CD14-positive monocyte (primary cell): ENCODE measurements around the gene CMSS1. TPM values are rescaled to one million over a fixed set of nuclear protein-coding genes. Genes with fewer than 3 reads are reported as not detected.
A peak's percentile ranks its signal among the peaks of the same experiment; 100 is the strongest.

ENCODE experiments used
- DNase-seq, 3 donors: peaks; one replicate each; pipeline ENCODE4 v3.0.0-alpha.2; 2011 to 2022
- H2AFZ ChIP-seq: 2 replicates; pipeline ENCODE4 v1.6.0; 2012; ENCODE audit warnings: mild to moderate bottlenecking, low read depth, low read length, inconsistent platforms; ENCODE audit not compliant: insufficient read depth, poor library complexity, severe bottlenecking
- H3K27ac ChIP-seq, 2 donors: 1 replicate in 1 of 2; 2 replicates in 1 of 2; pipeline ENCODE4 v1.5.1; 2012 to 2013; ENCODE audit warnings: low read length in 2 of 2, control low read depth in 1 of 2, inconsistent platforms in 1 of 2, low read depth in 1 of 2, mild to moderate bottlenecking in 1 of 2
- H3K27me3 ChIP-seq, 2 donors: one replicate each; pipeline versions ENCODE4 v1.6.0 to v1.6.1; 2011 to 2013; ENCODE audit warnings: low read length in 2 of 2; ENCODE audit not compliant: control insufficient read depth in 2 of 2, insufficient read depth in 2 of 2
- H3K36me3 ChIP-seq, 2 donors: replicated peaks in 1 of 2; 1 replicate in 1 of 2; 2 replicates in 1 of 2; pipeline versions ENCODE4 v1.5.1 to v1.6.1; 2012 to 2013; ENCODE audit warnings: low read length in 2 of 2, control low read depth in 1 of 2, inconsistent platforms in 1 of 2, mild to moderate bottlenecking in 1 of 2; ENCODE audit not compliant: insufficient read depth in 2 of 2, control insufficient read depth in 1 of 2
- H3K4me1 ChIP-seq, 2 donors: 1 replicate in 1 of 2; 2 replicates in 1 of 2; pipeline versions ENCODE4 v1.5.1 to v1.6.1; 2012 to 2013; ENCODE audit warnings: low read length in 2 of 2, control low read depth in 1 of 2, inconsistent platforms in 1 of 2, mild to moderate bottlenecking in 1 of 2, moderate library complexity in 1 of 2; ENCODE audit not compliant: insufficient read depth in 2 of 2, control insufficient read depth in 1 of 2
- H3K4me2 ChIP-seq: replicated peaks from 2 replicates; pipeline ENCODE3; 2012; ENCODE audit warnings: low read length, moderate library complexity, mild to moderate bottlenecking; ENCODE audit not compliant: poor library complexity, severe bottlenecking; ENCODE audit errors: extremely low read depth
- H3K4me3 ChIP-seq, 3 experiments: fragments of 200-600 bp in 1 of 3; sonication (generic) in 1 of 3; replicated peaks in 1 of 3; 1 replicate in 2 of 3; 2 replicates in 1 of 3; pipeline ENCODE4 v1.5.1; 2011 to 2013; ENCODE audit warnings: low read length in 3 of 3, mild to moderate bottlenecking in 3 of 3, control low read depth in 2 of 3, low read depth in 2 of 3, inconsistent platforms in 1 of 3, moderate library complexity in 1 of 3
- H3K79me2 ChIP-seq: 2 replicates; pipeline ENCODE4 v1.6.0; 2012; ENCODE audit warnings: mild to moderate bottlenecking, control low read depth, inconsistent platforms, low read length, moderate library complexity; ENCODE audit not compliant: insufficient read depth
- H3K9ac ChIP-seq: 2 replicates; pipeline ENCODE4 v1.6.0; 2017; ENCODE audit warnings: low read length, mild to moderate bottlenecking; ENCODE audit not compliant: insufficient read depth, poor library complexity, severe bottlenecking
- H3K9me3 ChIP-seq, 2 donors: replicated peaks in 1 of 2; 1 replicate in 1 of 2; 2 replicates in 1 of 2; pipeline versions ENCODE4 v1.5.1 to v1.6.1; 2012 to 2013; ENCODE audit warnings: low read length in 2 of 2, control low read depth in 1 of 2; ENCODE audit not compliant: control insufficient read depth in 1 of 2, insufficient read depth in 1 of 2
- H4K20me1 ChIP-seq: 2 replicates; pipeline ENCODE4 v1.6.0; 2012; ENCODE audit warnings: mild to moderate bottlenecking, low read length, control low read depth, moderate library complexity; ENCODE audit not compliant: insufficient read depth
- H3K27ac Mint-ChIP-seq, 7 donors: one replicate each; pipeline ENCODE4 v1.8.0; 2020; ENCODE audit warnings: mild to moderate bottlenecking in 7 of 7, mixed read lengths in 7 of 7, moderate library complexity in 6 of 7, inconsistent platforms in 2 of 7
- H3K27me3 Mint-ChIP-seq, 3 donors: one replicate each; pipeline ENCODE4 v1.8.0; 2021 to 2022; ENCODE audit warnings: low read depth in 3 of 3, mild to moderate bottlenecking in 3 of 3, mixed read lengths in 3 of 3, moderate library complexity in 3 of 3, inconsistent platforms in 1 of 3
- H3K36me3 Mint-ChIP-seq, 2 donors: one replicate each; pipeline ENCODE4 v1.8.0; 2020; ENCODE audit warnings: mixed read lengths in 2 of 2, inconsistent platforms in 1 of 2, mild to moderate bottlenecking in 1 of 2
- H3K4me1 Mint-ChIP-seq: one replicate; pipeline ENCODE4 v1.8.0; 2020; ENCODE audit warnings: mild to moderate bottlenecking, mixed read lengths
- H3K4me3 Mint-ChIP-seq, 2 donors: one replicate each; pipeline ENCODE4 v1.8.0; 2020; ENCODE audit warnings: mild to moderate bottlenecking in 2 of 2, mixed read lengths in 2 of 2, moderate library complexity in 1 of 2
- H3K9me3 Mint-ChIP-seq, 7 donors: one replicate each; pipeline ENCODE4 v1.8.0; 2020 to 2022; ENCODE audit warnings: mixed read lengths in 7 of 7, mild to moderate bottlenecking in 6 of 7, moderate library complexity in 6 of 7, inconsistent platforms in 2 of 7
- WGBS: methylation state at CpG from one replicate; pipeline ENCODE4 v1.1.5; 2013; ENCODE audit warnings: missing lambda C conversion rate; ENCODE audit not compliant: insufficient coverage; 5-methylcytosine and 5-hydroxymethylcytosine counted together
- intact Hi-C, 2 donors: fragments of 100-400 bp; cut with micrococcal nuclease; formaldehyde crosslinking; loops; one replicate each; pipeline versions ENCODE4 v1.15.0 to v1.15.1; 2023
- polyA plus RNA-seq, 3 donors: library from polyadenylated mRNA; depleted of rRNA in 1 of 3; unstranded in 2 of 3; stranded (reverse) in 1 of 3; fragments of 300-500 nt in 2 of 3; fragments of >200 nt in 1 of 3; fragmentation: Illumina TruSeq in 2 of 3; gene quantifications; 1 replicate in 2 of 3; 2 replicates in 1 of 3; pipeline ENCODE4 v1.2.3, GENCODE V29; 2012 to 2021
- TF ChIP-seq, protein P1 (sequence below): fragments of 200-600 bp; IDR thresholded peaks from one replicate; pipeline ENCODE4 v1.8.0; 2022; ENCODE audit warnings: antibody characterized with exemption, mild to moderate bottlenecking

The CMSS1 gene
- polyA plus RNA-seq, 3 donors: 1.1 to 3.6 (median 2.2) TPM

DNA sequence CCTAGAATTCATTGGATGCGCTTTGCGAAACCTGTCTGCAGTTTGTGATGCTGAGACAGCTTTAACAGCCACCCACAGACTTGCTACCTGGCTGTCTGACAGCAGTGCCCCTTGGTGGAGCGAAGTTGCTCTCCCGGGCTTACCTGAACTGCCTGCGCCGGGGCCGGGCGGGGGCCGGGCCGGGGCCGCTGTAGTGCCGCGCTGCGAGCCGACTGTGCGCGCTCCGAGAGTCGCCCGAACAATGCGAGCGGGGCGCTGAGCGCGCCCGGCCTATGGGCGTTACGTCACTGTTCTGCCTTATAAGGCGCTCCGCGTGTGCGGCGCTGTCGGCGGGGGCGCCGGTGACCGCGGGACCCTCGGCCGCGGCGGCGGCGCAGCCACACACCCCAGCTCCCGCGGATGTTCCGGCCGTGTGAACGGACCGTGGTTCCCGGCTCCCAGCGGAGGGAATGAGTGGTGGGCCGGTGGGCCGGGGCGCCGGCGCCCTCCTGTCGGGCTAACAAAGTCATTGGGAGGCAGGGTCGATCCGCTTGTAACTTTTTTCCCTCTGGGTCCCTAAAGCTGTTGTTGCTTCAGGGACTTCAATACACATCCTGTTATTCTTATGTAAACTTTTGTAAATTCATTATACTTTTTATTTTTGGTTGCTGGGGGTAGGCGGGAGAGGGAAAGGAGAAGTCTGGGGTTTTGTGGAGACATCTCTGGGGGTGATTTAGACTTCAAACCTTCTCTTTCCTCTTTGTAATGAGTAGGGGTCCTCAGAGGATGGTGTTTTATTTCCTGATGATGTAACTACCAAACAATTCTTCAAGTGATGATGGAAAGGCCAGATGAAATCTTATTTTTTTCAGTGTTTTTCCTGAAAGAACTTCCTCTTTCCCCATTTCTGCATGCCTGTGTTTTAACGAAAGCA, 58.5 kb downstream of the CMSS1 start:
- Mint-ChIP-seq H3K27me3 (peaks cover 0 to 6% (median 2%) of the 10 kb centered on the region in 3 donors), H3K4me1 (peaks cover 11% of the 10 kb centered on the region), H3K9me3 (no peaks in the 10 kb centered on the region), H3K4me3 (peak overlapping the region; percentile 80 to 88), H3K27ac (peak overlapping the region; percentile 77 to 95 (median 88)), H3K36me3 (no peaks in the 10 kb centered on the region)
- Histone ChIP-seq H3K4me2 (peak overlapping the region; percentile 71), H3K27ac (peak overlapping the region; percentile 54 to 81), H3K4me1 (peaks cover 0 to 6% of the 10 kb centered on the region in 2 donors), H3K9ac (peak overlapping the region; percentile 82), H2AFZ (peak overlapping the region; percentile 85), H3K27me3 (peaks cover 0 to 2% of the 10 kb centered on the region in 2 donors), H3K4me3 (peak overlapping the region; percentile 71 to 81 (median 77)), H3K79me2 (no peaks in the 10 kb centered on the region), H4K20me1 (no peaks in the 10 kb centered on the region), H3K36me3 (no peaks in the 10 kb centered on the region), H3K9me3 (no peaks in the 10 kb centered on the region)
- peak; percentile 69 to 81 (median 75) for DNase-seq
- intact Hi-C loops: no loop called here
- TF ChIP-seq, protein P1, sequence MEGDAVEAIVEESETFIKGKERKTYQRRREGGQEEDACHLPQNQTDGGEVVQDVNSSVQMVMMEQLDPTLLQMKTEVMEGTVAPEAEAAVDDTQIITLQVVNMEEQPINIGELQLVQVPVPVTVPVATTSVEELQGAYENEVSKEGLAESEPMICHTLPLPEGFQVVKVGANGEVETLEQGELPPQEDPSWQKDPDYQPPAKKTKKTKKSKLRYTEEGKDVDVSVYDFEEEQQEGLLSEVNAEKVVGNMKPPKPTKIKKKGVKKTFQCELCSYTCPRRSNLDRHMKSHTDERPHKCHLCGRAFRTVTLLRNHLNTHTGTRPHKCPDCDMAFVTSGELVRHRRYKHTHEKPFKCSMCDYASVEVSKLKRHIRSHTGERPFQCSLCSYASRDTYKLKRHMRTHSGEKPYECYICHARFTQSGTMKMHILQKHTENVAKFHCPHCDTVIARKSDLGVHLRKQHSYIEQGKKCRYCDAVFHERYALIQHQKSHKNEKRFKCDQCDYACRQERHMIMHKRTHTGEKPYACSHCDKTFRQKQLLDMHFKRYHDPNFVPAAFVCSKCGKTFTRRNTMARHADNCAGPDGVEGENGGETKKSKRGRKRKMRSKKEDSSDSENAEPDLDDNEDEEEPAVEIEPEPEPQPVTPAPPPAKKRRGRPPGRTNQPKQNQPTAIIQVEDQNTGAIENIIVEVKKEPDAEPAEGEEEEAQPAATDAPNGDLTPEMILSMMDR: no peak
- 0% methylated on average over 52 of the region's 63 CpGs for WGBS

DNA sequence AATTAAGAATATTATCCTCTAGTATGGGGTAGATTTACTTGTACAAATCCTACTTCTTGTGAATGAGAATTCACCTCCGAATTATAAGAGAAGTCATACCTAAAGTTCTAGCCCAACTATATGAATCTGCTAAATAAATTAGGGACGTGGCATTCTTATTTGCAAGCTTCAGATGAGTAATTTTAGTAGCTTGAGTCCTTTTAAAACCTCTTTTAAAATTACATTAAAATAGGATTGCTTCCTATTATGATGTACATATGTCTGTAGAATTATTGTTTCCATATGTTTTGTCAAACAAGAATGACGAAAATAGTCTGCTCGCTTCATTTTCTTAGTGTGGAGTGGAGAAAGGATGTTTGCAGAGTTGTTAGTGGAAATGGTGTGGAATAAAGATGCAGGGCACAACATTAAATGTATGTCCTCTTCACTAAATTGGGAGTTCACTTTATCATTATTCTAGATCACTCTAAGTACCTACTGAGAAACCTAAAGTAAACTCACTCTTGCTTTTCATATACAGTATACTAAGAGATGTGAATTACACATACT, 59.4 kb downstream of the CMSS1 start:
- no CpG with 5 or more reads among the region's 4 CpGs for WGBS
- H3K4me2 ChIP-seq: peak overlapping the region; percentile 71

More for the DNA sequence above, 59.4 kb downstream of the CMSS1 start:
- peak overlapping the region in 1 of 3 experiments; percentile 77 for H3K4me3 ChIP-seq
- DNase-seq: no peak
- no peak overlapping the region for H3K27ac ChIP-seq
- H2AFZ ChIP-seq: no peak overlapping the region
- Mint-ChIP-seq H3K4me3 (peak overlapping the region; percentile 80 to 86), H3K27me3 (peaks cover 0 to 6% (median 2%) of the 10 kb centered on the region in 3 donors), H3K27ac (peak overlapping the region in 1 of 7 donors; percentile 82), H3K36me3 (no peaks in the 10 kb centered on the region), H3K4me1 (peaks cover 11% of the 10 kb centered on the region), H3K9me3 (no peaks in the 10 kb centered on the region)
- H3K27me3 ChIP-seq: peaks cover 0 to 2% of the 10 kb centered on the region in 2 donors
- TF ChIP-seq, protein P1: no peak
- no peak overlapping the region for H3K9ac ChIP-seq
- H3K4me1 ChIP-seq: peaks cover 0 to 6% of the 10 kb centered on the region in 2 donors
- H3K9me3 ChIP-seq: no peaks in the 10 kb centered on the region
- no peaks in the 10 kb centered on the region for H3K36me3 ChIP-seq
- no peaks in the 10 kb centered on the region for H4K20me1 ChIP-seq
- intact Hi-C loops: no loop called here
- H3K79me2 ChIP-seq: no peaks in the 10 kb centered on the region
